NCI-H2196 treated with DMSO at 0.1 percent for 48 hours (cell line): ENCODE measurements around the gene PRICKLE4.
A peak's percentile ranks its signal among the peaks of the same experiment; 100 is the strongest.

ENCODE experiments used
- DNase-seq: peaks from one replicate; lab custom pipeline; 2025; ENCODE audit not compliant: unreplicated experiment; lab: John Stamatoyannopoulos, UW

The PRICKLE4 gene

GRCh38 chr6:41769376-41769775 lies 11.2 kb upstream of the PRICKLE4 start:
- DNase-seq: no peak

GRCh38 chr6:41770381-41771057 lies 10.1 kb upstream of the PRICKLE4 start:
- no peak for DNase-seq

GRCh38 chr6:41771058-41771983 lies 9.3 kb upstream of the PRICKLE4 start:
- no peak for DNase-seq

GRCh38 chr6:41774841-41775240 lies 5.7 kb upstream of the PRICKLE4 start:
- no peak for DNase-seq

GRCh38 chr6:41775293-41775882 lies 5.2 kb upstream of the PRICKLE4 start:
- DNase-seq: no peak

GRCh38 chr6:41777551-41778285 lies 2.9 kb upstream of the PRICKLE4 start:
- DNase-seq: no peak

- DNase-seq: no peak
Measured at GRCh38 chr6:41778895-41779294, 1.7 kb upstream of the PRICKLE4 start.

- DNase-seq: no peak
Measured at GRCh38 chr6:41779336-41779735, 1.2 kb upstream of the PRICKLE4 start.

- peak; percentile 77 for DNase-seq
Measured at GRCh38 chr6:41779788-41780550, 613 bp upstream of the PRICKLE4 start, which contains the start of gene FRS3. FRS3 (minus strand) TSS chr6:41779900; CDS start chr6:41776987, 2,913 bp downstream.

- peak; percentile 39 for DNase-seq
Measured at GRCh38 chr6:41781366-41781730, 766 bp downstream of the PRICKLE4 start.

GRCh38 chr6:41783106-41783780 lies 2.7 kb downstream of the PRICKLE4 start:
- DNase-seq: no peak

GRCh38 chr6:41784581-41785171 lies 4.1 kb downstream of the PRICKLE4 start:
- DNase-seq: no peak

GRCh38 chr6:41785254-41785653 lies 4.7 kb downstream of the PRICKLE4 start:
- no peak for DNase-seq

- DNase-seq: no peak
Measured at GRCh38 chr6:41785689-41786450, 5.3 kb downstream of the PRICKLE4 start.

GRCh38 chr6:41786451-41787218 lies 6.1 kb downstream of the PRICKLE4 start:
- peak; percentile 65 for DNase-seq

- peak; percentile 85 for DNase-seq
Measured at GRCh38 chr6:41787219-41787917, 6.8 kb downstream of the PRICKLE4 start, which contains the start of gene TOMM6. TOMM6 (plus strand) TSS chr6:41787694; CDS start chr6:41787698, 4 bp downstream.

GRCh38 chr6:41789390-41789724 lies 8.8 kb downstream of the PRICKLE4 start:
- no peak for DNase-seq
